Stimulated activated CD4-positive, alpha-beta T cell treated with anti-CD3 and anti-CD28 coated beads, Interleukin-2, amount 100 ng/mL, for 24 hours (primary cell): ENCODE results near the gene PCDHB9.
"Not testable (repeated sequence)": the region's sequence is repeated elsewhere in the genome, so short reads cannot be mapped to it uniquely, and the experiment has no call there.

Source experiments
- DNase-seq, 2 donors: peaks; one replicate each; pipeline ENCODE4 v3.0.0-alpha.2; 2020

Gene PCDHB9

GRCh38 chr5:141186897-141187512 lies at the start of gene PCDHB9:
PCDHB9 (plus strand) TSS chr5:141187161; CDS start chr5:141187319, 158 bp downstream.
- peak; percentile 35 to 42 for DNase-seq

GRCh38 chr5:141137346-141137745 lies 49.6 kb upstream of the PCDHB9 start:
- not testable (repeated sequence) for DNase-seq

- no peak for DNase-seq
These were observed 37.1 kb upstream of the PCDHB9 start, which contains the start of gene PCDHB6 for GRCh38 chr5:141149812-141150211. PCDHB6 (plus strand) TSS chr5:141150057; CDS start chr5:141150258, 201 bp downstream.

GRCh38 chr5:141150224-141150992 lies 36.6 kb upstream of the PCDHB9 start:
- DNase-seq: no peak

GRCh38 chr5:141150993-141151325 lies 36.0 kb upstream of the PCDHB9 start:
- no peak for DNase-seq

- DNase-seq: not testable (repeated sequence)
These were observed 35.3 kb upstream of the PCDHB9 start for GRCh38 chr5:141151632-141152031.

GRCh38 chr5:141152096-141152495 lies 34.9 kb upstream of the PCDHB9 start:
- not testable (repeated sequence) for DNase-seq

- no peak for DNase-seq
These were observed 31.2 kb upstream of the PCDHB9 start for GRCh38 chr5:141155540-141156374.

- DNase-seq: not testable (repeated sequence)
These were observed 29.6 kb upstream of the PCDHB9 start for GRCh38 chr5:141157356-141157755.

GRCh38 chr5:141157901-141158300 lies 29.1 kb upstream of the PCDHB9 start:
- DNase-seq: not testable (repeated sequence)

GRCh38 chr5:141172381-141173204 lies 14.4 kb upstream of the PCDHB9 start, which contains the start of gene PCDHB7:
PCDHB7 (plus strand) TSS chr5:141172644; CDS start chr5:141172836, 192 bp downstream.
- DNase-seq: peak in 1 of 2 donors; percentile 31

GRCh38 chr5:141174291-141175104 lies 12.5 kb upstream of the PCDHB9 start:
- not testable (repeated sequence) for DNase-seq

- DNase-seq: no peak
These were observed 11.0 kb upstream of the PCDHB9 start for GRCh38 chr5:141175933-141176332.

- not testable (repeated sequence) for DNase-seq
These were observed 9.3 kb upstream of the PCDHB9 start, which contains the start of gene PCDHB8 for GRCh38 chr5:141177577-141178191. PCDHB8 (plus strand) TSS chr5:141177790; CDS start chr5:141178035, 245 bp downstream.

- not testable (repeated sequence) for DNase-seq
These were observed 7.6 kb upstream of the PCDHB9 start for GRCh38 chr5:141179371-141179770.

- DNase-seq: not testable (repeated sequence)
These were observed 7.1 kb upstream of the PCDHB9 start for GRCh38 chr5:141179876-141180275.

GRCh38 chr5:141180313-141180712 lies 6.6 kb upstream of the PCDHB9 start:
- DNase-seq: no peak

GRCh38 chr5:141182248-141182647 lies 4.7 kb upstream of the PCDHB9 start, which contains the start of gene PCDHB16:
PCDHB16 (plus strand) TSS chr5:141182387; CDS start chr5:141182560, 173 bp downstream.
- DNase-seq: peak in 1 of 2 donors; percentile 11

- DNase-seq: not testable (repeated sequence)
These were observed 2.7 kb upstream of the PCDHB9 start for GRCh38 chr5:141184117-141184855.

- DNase-seq: not testable (repeated sequence)
These were observed 1.7 kb downstream of the PCDHB9 start for GRCh38 chr5:141188682-141189081.
